ENCODE measurements around the gene CBFA2T2. TPM values are rescaled to one million over a fixed set of nuclear protein-coding genes. Genes with fewer than 3 reads are reported as not detected.

CBFA2T2 gene
- polyA plus RNA-seq, 1 donor (not counting 4 experiments of a cell fraction or from before 2014, with no cell fraction given), result 6.8 TPM

- Histone ChIP-seq H3K9me1 (ENCODE audit: control insufficient read depth, extremely low read depth, insufficient read depth, low read length) (no peaks in the 10 kb centered on the region), H3K27ac (ENCODE audit: control insufficient read depth, insufficient read depth, low read length) (no peak overlapping the region)
Measured at GRCh38 chr20:33658929-33659328, 169.0 kb downstream of the CBFA2T2 start.

GRCh38 chr20:33659341-33660034 is 169.6 kb downstream of the CBFA2T2 start:
- Histone ChIP-seq H3K27ac (ENCODE audit: control insufficient read depth, insufficient read depth, low read length) (no peak overlapping the region), H4K20me1 (ENCODE audit: control insufficient read depth, extremely low read depth, insufficient read depth, low read length) (no peaks in the 10 kb centered on the region), H3K4me2 (ENCODE audit: control insufficient read depth, extremely low read depth, insufficient read depth, low read depth, low read length) (no peak overlapping the region), H3K9ac (ENCODE audit: control insufficient read depth, extremely low read depth, insufficient read depth, low read length) (no peak overlapping the region), H3K9me3 (ENCODE audit: control insufficient read depth, low read depth, low read length) (no peaks in the 10 kb centered on the region), H3K79me2 (ENCODE audit: control insufficient read depth, insufficient read depth, low read length) (no peaks in the 10 kb centered on the region), H3K27me3 (ENCODE audit: control insufficient read depth, extremely low read depth, insufficient read depth, low read length) (no peaks in the 10 kb centered on the region), H2AFZ (ENCODE audit: control insufficient read depth, low read length) (no peak overlapping the region), H3K4me1 (ENCODE audit: control insufficient read depth, extremely low read depth, insufficient read depth, low read length) (peaks cover 13% of the 10 kb centered on the region), H3K4me3 (ENCODE audit: control insufficient read depth in 2 of 3, extremely low read depth in 1 of 3, insufficient read depth in 2 of 3, low read depth in 1 of 3, low read length in 3 of 3) (no peak overlapping the region), H3K36me3 (ENCODE audit: control insufficient read depth in 2 of 2, extremely low read depth in 1 of 2, insufficient read depth in 2 of 2, low read length in 2 of 2) (no peaks in the 10 kb centered on the region), H3K9me1 (ENCODE audit: control insufficient read depth, extremely low read depth, insufficient read depth, low read length) (no peaks in the 10 kb centered on the region)
- dilution Hi-C loops (cut with MboI; ENCODE audit: extremely low pct_ligation_motif_present, low sequenced_read_pairs), result no loop called here
- TF ChIP-seq EZH2 (IDR thresholded peaks at IDR 0.05; ENCODE audit: low read length) (no peak), CTCF (optimal IDR thresholded peaks at IDR 0.05 in 1 of 3, IDR thresholded peaks at IDR 0.05 in 1 of 3, conservative IDR thresholded peaks at IDR 0.05 in 1 of 3; ENCODE audit: extremely low read depth in 1 of 3, insufficient read depth in 2 of 3, low read length in 3 of 3) (no peak)
- FAIRE-seq, result no peak
- DNase-seq (ENCODE audit: low read depth, low spot score), result no peak

More at GRCh38 chr20:33658929-33659328, 169.0 kb downstream of the CBFA2T2 start:
- FAIRE-seq (no peak), DNase-seq (ENCODE audit: low read depth, low spot score) (no peak)
- Histone ChIP-seq H3K4me1 (ENCODE audit: control insufficient read depth, extremely low read depth, insufficient read depth, low read length) (peaks cover 8% of the 10 kb centered on the region), H3K79me2 (ENCODE audit: control insufficient read depth, insufficient read depth, low read length) (no peaks in the 10 kb centered on the region), H3K9me3 (ENCODE audit: control insufficient read depth, low read depth, low read length) (no peaks in the 10 kb centered on the region), H3K36me3 (ENCODE audit: control insufficient read depth in 2 of 2, extremely low read depth in 1 of 2, insufficient read depth in 2 of 2, low read length in 2 of 2) (no peaks in the 10 kb centered on the region), H3K4me2 (ENCODE audit: control insufficient read depth, extremely low read depth, insufficient read depth, low read depth, low read length) (no peak overlapping the region), H3K4me3 (ENCODE audit: control insufficient read depth in 2 of 3, extremely low read depth in 1 of 3, insufficient read depth in 2 of 3, low read depth in 1 of 3, low read length in 3 of 3) (no peak overlapping the region), H2AFZ (ENCODE audit: control insufficient read depth, low read length) (no peak overlapping the region), H4K20me1 (ENCODE audit: control insufficient read depth, extremely low read depth, insufficient read depth, low read length) (no peaks in the 10 kb centered on the region), H3K9ac (ENCODE audit: control insufficient read depth, extremely low read depth, insufficient read depth, low read length) (no peak overlapping the region), H3K27me3 (ENCODE audit: control insufficient read depth, extremely low read depth, insufficient read depth, low read length) (no peaks in the 10 kb centered on the region)
- dilution Hi-C loops (cut with MboI; ENCODE audit: extremely low pct_ligation_motif_present, low sequenced_read_pairs), result no loop called here
- TF ChIP-seq EZH2 (IDR thresholded peaks at IDR 0.05; ENCODE audit: low read length), result no peak
- no peak for TF ChIP-seq CTCF (optimal IDR thresholded peaks at IDR 0.05 in 1 of 3, IDR thresholded peaks at IDR 0.05 in 1 of 3, conservative IDR thresholded peaks at IDR 0.05 in 1 of 3; ENCODE audit: extremely low read depth in 1 of 3, insufficient read depth in 2 of 3, low read length in 3 of 3)

Measured in keratinocyte (primary cell).